Duodenal mucosa (tissue), 2 donors: ENCODE results near the gene ADCY9.
A peak's percentile ranks its signal among the peaks of the same experiment; 100 is the strongest.

ENCODE experiments used
- H3K27ac ChIP-seq: one replicate; pipeline ENCODE4 v1.7.0; 2013; ENCODE audit warnings: low read depth, low read length
- H3K27me3 ChIP-seq, 2 donors: one replicate each; pipeline ENCODE4 v1.7.0; 2013; ENCODE audit warnings: low read length in 2 of 2, control low read depth in 1 of 2; ENCODE audit not compliant: insufficient read depth in 2 of 2, control insufficient read depth in 1 of 2
- H3K36me3 ChIP-seq, 2 donors: one replicate each; pipeline ENCODE4 v1.7.0; 2013; ENCODE audit warnings: low read length in 2 of 2, control low read depth in 1 of 2; ENCODE audit not compliant: insufficient read depth in 2 of 2, control insufficient read depth in 1 of 2
- H3K4me1 ChIP-seq, 2 donors: one replicate each; pipeline ENCODE4 v1.7.0; 2013; ENCODE audit warnings: low read length in 2 of 2, control low read depth in 1 of 2; ENCODE audit not compliant: insufficient read depth in 2 of 2, control insufficient read depth in 1 of 2
- H3K4me3 ChIP-seq, 2 donors: one replicate each; pipeline ENCODE4 v1.7.0; 2013; ENCODE audit warnings: low read length in 2 of 2, low read depth in 1 of 2
- H3K9ac ChIP-seq, 2 donors: one replicate each; pipeline ENCODE4 v1.7.0; 2013; ENCODE audit warnings: low read length in 2 of 2, low read depth in 1 of 2
- H3K9me3 ChIP-seq, 2 donors: one replicate each; pipeline ENCODE4 v1.7.0; 2013; ENCODE audit warnings: low read length in 2 of 2, control low read depth in 1 of 2; ENCODE audit not compliant: control insufficient read depth in 1 of 2

ADCY9 gene

DNA sequence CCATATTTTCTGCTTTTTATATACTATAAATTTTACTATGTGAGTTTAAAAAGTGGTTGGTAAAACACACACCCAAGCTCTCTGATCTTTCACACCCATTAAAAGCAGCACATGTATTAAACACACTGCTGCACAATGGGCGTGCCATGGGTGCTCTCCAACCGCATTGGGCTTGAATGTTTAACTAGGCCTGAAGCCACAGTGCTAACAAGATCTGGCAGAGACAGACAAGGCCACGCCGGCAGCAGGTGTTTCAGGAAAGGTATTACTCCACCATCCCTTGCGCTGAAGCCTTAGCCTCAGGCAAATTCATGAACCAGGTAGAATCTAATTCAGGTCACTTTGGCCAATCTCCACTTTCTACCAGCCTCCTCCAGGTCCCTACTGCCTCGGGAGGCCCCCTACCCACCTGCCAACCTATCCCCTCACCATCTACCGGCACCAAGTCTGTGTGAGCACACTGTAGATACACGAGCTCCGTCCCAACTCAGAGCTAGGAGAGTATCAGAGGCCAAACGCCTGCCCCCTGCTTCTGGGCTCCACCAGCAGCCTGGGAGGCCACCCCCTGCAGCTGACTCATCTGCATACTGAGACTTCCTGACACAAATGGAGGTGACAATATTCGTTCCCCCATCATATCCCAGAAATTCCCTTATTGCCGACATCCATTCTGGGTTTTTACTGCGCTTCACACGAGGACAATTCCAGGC is 95.0 kb downstream of the ADCY9 start:
- peak overlapping the region; percentile 25 to 29 for H3K9ac ChIP-seq
- H3K27me3 ChIP-seq, result no peaks in the 10 kb centered on the region
- no peaks in the 10 kb centered on the region for H3K9me3 ChIP-seq
- H3K4me1 ChIP-seq, result peaks cover 27 to 41% of the 10 kb centered on the region in 2 donors
- H3K36me3 ChIP-seq, result no peaks in the 10 kb centered on the region
- H3K27ac ChIP-seq, result peak overlapping the region; percentile 52
- no peak overlapping the region for H3K4me3 ChIP-seq

DNA sequence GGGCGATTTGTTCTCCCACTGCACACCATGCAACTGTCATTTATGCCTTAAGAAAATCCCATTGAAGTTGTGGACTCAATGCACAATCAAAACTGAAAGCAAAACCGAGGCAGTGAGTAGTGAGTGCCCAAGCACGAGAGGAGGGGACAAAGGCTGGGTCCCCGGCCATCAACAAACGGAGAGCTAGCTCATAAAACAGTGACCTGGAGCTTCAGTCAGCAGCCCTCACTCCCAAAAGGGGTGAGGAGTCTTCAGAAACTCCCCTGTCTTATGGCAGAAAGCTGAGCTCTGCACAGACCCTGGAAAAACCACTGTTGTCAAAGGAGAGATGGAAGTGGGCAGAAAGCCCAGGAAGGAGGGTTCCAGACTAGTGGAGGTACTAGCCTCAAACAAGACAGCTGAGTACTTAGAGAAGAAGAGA is 96.9 kb downstream of the ADCY9 start:
- H3K4me3 ChIP-seq, result peak overlapping the region; percentile 61 to 76
- peak overlapping the region; percentile 33 to 61 for H3K9ac ChIP-seq
- H3K4me1 ChIP-seq, result peaks cover 32 to 49% of the 10 kb centered on the region in 2 donors
- H3K27ac ChIP-seq, result peak overlapping the region; percentile 73
- no peaks in the 10 kb centered on the region for H3K9me3 ChIP-seq
- H3K27me3 ChIP-seq, result no peaks in the 10 kb centered on the region
- H3K36me3 ChIP-seq, result no peaks in the 10 kb centered on the region

- H3K27me3 ChIP-seq, result no peaks in the 10 kb centered on the region
- peaks cover 32 to 49% of the 10 kb centered on the region in 2 donors for H3K4me1 ChIP-seq
- no peak overlapping the region for H3K27ac ChIP-seq
- no peaks in the 10 kb centered on the region for H3K9me3 ChIP-seq
- H3K4me3 ChIP-seq, result no peak overlapping the region
- no peak overlapping the region for H3K9ac ChIP-seq
- H3K36me3 ChIP-seq, result no peaks in the 10 kb centered on the region
Measured at GRCh38 chr16:4018391-4018790, 97.9 kb downstream of the ADCY9 start.

- Histone ChIP-seq H3K4me3 (no peak overlapping the region), H3K36me3 (no peaks in the 10 kb centered on the region), H3K27me3 (no peaks in the 10 kb centered on the region), H3K27ac (no peak overlapping the region), H3K9ac (no peak overlapping the region), H3K4me1 (peaks cover 32 to 49% of the 10 kb centered on the region in 2 donors), H3K9me3 (no peaks in the 10 kb centered on the region)
Measured at GRCh38 chr16:4017807-4018206, 98.4 kb downstream of the ADCY9 start.

DNA sequence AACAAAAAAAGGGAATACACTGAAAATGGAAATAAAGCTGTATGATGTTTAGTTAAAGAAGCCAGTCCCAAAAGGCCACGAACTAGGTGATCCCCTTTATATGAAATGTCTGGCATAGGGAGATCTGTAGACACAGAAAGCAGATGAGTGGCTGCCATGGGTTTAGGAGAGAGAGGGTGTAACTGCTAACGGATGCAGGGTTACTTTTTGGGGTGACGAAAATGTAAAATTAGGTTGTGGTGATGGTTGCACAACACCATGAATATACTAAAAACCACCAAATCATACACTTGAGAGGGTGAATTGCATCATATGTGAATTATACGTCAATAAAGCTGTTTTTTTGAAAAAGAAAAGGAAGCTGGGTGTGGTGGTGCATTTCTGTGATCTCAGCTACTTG is 99.6 kb downstream of the ADCY9 start:
- no peaks in the 10 kb centered on the region for H3K9me3 ChIP-seq
- H3K4me3 ChIP-seq, result no peak overlapping the region
- no peaks in the 10 kb centered on the region for H3K27me3 ChIP-seq
- H3K36me3 ChIP-seq, result no peaks in the 10 kb centered on the region
- peaks cover 35 to 55% of the 10 kb centered on the region in 2 donors for H3K4me1 ChIP-seq
- H3K27ac ChIP-seq, result no peak overlapping the region
- H3K9ac ChIP-seq, result no peak overlapping the region

- Histone ChIP-seq H3K27ac (no peak overlapping the region), H3K27me3 (no peaks in the 10 kb centered on the region), H3K4me1 (peaks cover 35 to 56% of the 10 kb centered on the region in 2 donors)
Measured at GRCh38 chr16:4016005-4016352, 100.3 kb downstream of the ADCY9 start.

DNA sequence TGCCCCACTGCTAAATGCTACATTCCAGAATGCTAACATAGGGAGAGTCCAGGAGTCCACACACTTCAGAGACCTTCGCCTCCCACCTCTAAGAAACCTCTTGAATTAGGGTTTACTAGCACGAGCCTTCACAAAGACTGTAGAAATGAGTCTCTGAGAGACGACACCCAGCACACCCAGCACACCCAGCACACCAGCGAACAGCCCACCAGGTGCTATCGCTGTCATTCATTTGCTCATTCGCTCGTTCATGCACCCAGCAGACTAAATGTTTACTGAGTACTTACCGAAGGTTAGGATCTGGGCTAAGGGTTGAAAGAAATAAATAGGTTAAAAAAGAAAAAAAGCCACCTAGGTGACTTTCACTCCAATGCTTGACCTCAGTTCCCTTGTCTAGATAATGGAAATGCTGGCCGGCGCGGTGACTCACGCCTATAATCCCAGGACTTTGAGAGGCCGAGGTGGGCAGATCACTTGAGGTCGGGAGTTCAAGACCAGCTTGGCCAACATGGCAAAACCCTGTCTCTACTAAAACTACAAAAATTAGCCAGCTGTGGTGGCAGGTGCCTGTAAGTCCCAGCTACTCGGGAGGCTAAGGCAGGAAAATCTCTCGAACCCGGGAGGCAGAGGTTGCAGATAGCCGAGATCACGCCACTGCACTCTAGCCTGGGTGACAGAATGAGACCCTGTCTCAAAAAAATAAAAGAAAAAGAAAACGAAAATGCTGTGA is 100.8 kb downstream of the ADCY9 start:
- peaks cover 40 to 52% of the 10 kb centered on the region in 2 donors for H3K4me1 ChIP-seq

More at GRCh38 chr16:4016005-4016352, 100.3 kb downstream of the ADCY9 start:
- Histone ChIP-seq H3K9me3 (no peaks in the 10 kb centered on the region), H3K36me3 (no peaks in the 10 kb centered on the region), H3K4me3 (no peak overlapping the region), H3K9ac (no peak overlapping the region)

GRCh38 chr16:4011940-4012629 is 104.2 kb downstream of the ADCY9 start:
- H3K9me3 ChIP-seq, result no peaks in the 10 kb centered on the region
- no peak overlapping the region for H3K9ac ChIP-seq
- H3K4me3 ChIP-seq, result peak overlapping the region; percentile 5 to 46
- peaks cover 30 to 32% of the 10 kb centered on the region in 2 donors for H3K4me1 ChIP-seq
- no peak overlapping the region for H3K27ac ChIP-seq
- H3K36me3 ChIP-seq, result no peaks in the 10 kb centered on the region
- H3K27me3 ChIP-seq, result no peaks in the 10 kb centered on the region

More for the DNA sequence above, 100.8 kb downstream of the ADCY9 start:
- Histone ChIP-seq H3K36me3 (no peaks in the 10 kb centered on the region), H3K27ac (peak overlapping the region; percentile 75), H3K9ac (peak overlapping the region in 1 of 2 donors; percentile 51), H3K27me3 (no peaks in the 10 kb centered on the region), H3K9me3 (no peaks in the 10 kb centered on the region), H3K4me3 (peak overlapping the region in 1 of 2 donors; percentile 43)

DNA sequence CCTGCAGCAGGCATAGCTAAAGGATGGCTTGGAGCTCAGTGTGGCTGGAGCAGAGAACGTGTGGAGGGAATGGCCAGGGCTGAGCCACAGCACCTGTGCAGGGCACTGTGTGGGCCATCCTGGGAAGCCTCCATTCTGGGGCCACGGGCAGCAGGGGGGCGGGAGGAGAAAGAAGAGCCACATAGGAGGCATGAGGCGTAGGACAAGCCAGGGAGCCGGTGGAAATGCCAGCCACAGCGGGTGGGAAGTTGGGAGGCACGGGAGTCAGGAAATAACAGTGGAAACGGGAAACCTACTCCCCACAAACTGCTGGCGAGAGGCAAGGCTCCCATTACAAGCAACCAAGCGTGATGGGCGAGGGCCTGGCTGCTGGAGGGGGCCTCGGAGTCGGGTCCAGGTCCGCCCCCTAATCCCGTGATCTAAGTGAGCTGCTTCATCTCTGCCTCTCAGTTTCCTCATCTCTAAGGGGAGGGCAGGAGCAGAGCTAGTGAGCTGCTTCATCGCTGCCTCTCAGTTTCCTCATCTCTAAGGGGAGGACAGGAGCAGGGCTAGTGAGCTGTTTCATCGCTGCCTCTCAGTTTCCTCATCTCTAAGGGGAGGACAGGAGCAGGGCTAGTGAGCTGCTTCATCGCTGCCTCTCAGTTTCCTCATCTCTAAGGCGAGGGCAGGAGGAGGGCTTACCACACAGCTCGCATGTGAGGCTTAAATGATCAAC is 104.9 kb downstream of the ADCY9 start:
- Histone ChIP-seq H3K9ac (no peak overlapping the region), H3K36me3 (no peaks in the 10 kb centered on the region), H3K27me3 (no peaks in the 10 kb centered on the region), H3K4me1 (peaks cover 25 to 32% of the 10 kb centered on the region in 2 donors), H3K27ac (no peak overlapping the region), H3K9me3 (no peaks in the 10 kb centered on the region), H3K4me3 (peak overlapping the region; percentile 5 to 46)
